ENCODE results near the gene ARR3.

The ARR3 gene

GRCh38 chrX:70331161-70331560 is 63.0 kb downstream of the ARR3 start:
- no peak overlapping the region for H3K4me3 ChIP-seq (replicated peaks; ENCODE audit: low read depth, low read length)
- H3K27me3 ChIP-seq (replicated peaks; ENCODE audit: control insufficient read depth, insufficient read depth, low read length): no peaks in the 10 kb centered on the region
- TF ChIP-seq CTCF (IDR thresholded peaks at IDR 0.05; ENCODE audit: insufficient read depth, low read length, poor library complexity, severe bottlenecking): no peak
- no peak for DNase-seq (ENCODE audit: extremely low read depth, insufficient read length)
- no peaks in the 10 kb centered on the region for H3K36me3 ChIP-seq (ENCODE audit: control insufficient read depth, insufficient read depth, low read length)
